GM19025 (cell line): ENCODE data around the gene SPAG16.

Experiments used
- ATAC-seq: cut with Tn5 transposase; IDR thresholded peaks from one replicate; pipeline ENCODE4 v1.9.1; 2021; ENCODE audit warnings: mild to moderate bottlenecking, low read depth, moderate library complexity; ENCODE audit not compliant: unreplicated experiment

The SPAG16 gene

GRCh38 chr2:213537579-213537978 is 253.3 kb downstream of the SPAG16 start:
- ATAC-seq = peak; percentile 44

GRCh38 chr2:213544940-213545339 is 260.7 kb downstream of the SPAG16 start:
- ATAC-seq = no peak

- ATAC-seq = no peak
Observed at GRCh38 chr2:213545481-213545880, 261.2 kb downstream of the SPAG16 start.

- ATAC-seq = no peak
Observed at GRCh38 chr2:213545964-213546475, 261.8 kb downstream of the SPAG16 start.

- ATAC-seq = no peak
Observed at GRCh38 chr2:213551526-213551925, 267.3 kb downstream of the SPAG16 start.

- ATAC-seq = no peak
Observed at GRCh38 chr2:213559053-213559452, 274.8 kb downstream of the SPAG16 start.

GRCh38 chr2:213561759-213562158 is 277.5 kb downstream of the SPAG16 start:
- no peak for ATAC-seq

GRCh38 chr2:213562539-213563180 is 278.4 kb downstream of the SPAG16 start:
- no peak for ATAC-seq

- no peak for ATAC-seq
Observed at GRCh38 chr2:213566846-213567245, 282.6 kb downstream of the SPAG16 start.

- no peak for ATAC-seq
Observed at GRCh38 chr2:213609570-213610170, 325.4 kb downstream of the SPAG16 start.

GRCh38 chr2:213627054-213627710 is 342.9 kb downstream of the SPAG16 start:
- peak; percentile 63 for ATAC-seq

GRCh38 chr2:213627835-213628460 is 343.7 kb downstream of the SPAG16 start:
- peak; percentile 26 for ATAC-seq

- ATAC-seq = no peak
Observed at GRCh38 chr2:213640738-213641425, 356.6 kb downstream of the SPAG16 start.

GRCh38 chr2:213644926-213645325 is 360.7 kb downstream of the SPAG16 start:
- ATAC-seq = no peak

GRCh38 chr2:213649176-213649575 is 364.9 kb downstream of the SPAG16 start:
- ATAC-seq = no peak

GRCh38 chr2:213664817-213665216 is 380.6 kb downstream of the SPAG16 start:
- no peak for ATAC-seq

- ATAC-seq = no peak
Observed at GRCh38 chr2:213669657-213670056, 385.4 kb downstream of the SPAG16 start.

- peak; percentile 53 for ATAC-seq
Observed at GRCh38 chr2:213678437-213679218, 394.4 kb downstream of the SPAG16 start.

- ATAC-seq = no peak
Observed at GRCh38 chr2:213679894-213680293, 395.6 kb downstream of the SPAG16 start.

- no peak for ATAC-seq
Observed at GRCh38 chr2:213682276-213682675, 398.0 kb downstream of the SPAG16 start.
